Endodermal cell (in vitro differentiated cells): ENCODE measurements around the gene ZNF831. TPM values are rescaled to one million over a fixed set of nuclear protein-coding genes. Genes with fewer than 3 reads are reported as not detected.

ENCODE experiments used
- DNase-seq: peaks from one replicate; pipeline ENCODE4 v3.0.0-alpha.2; 2017
- H3K27ac ChIP-seq: 2 replicates; pipeline ENCODE4 v1.5.1; 2013; ENCODE audit warnings: mild to moderate bottlenecking, low read depth, low read length, moderate library complexity
- H3K27me3 ChIP-seq: 2 replicates; pipeline ENCODE4 v1.6.1; 2013; ENCODE audit warnings: mild to moderate bottlenecking, low read length, moderate library complexity; ENCODE audit not compliant: insufficient read depth, control insufficient read depth, poor library complexity, severe bottlenecking
- H3K36me3 ChIP-seq: 2 replicates; pipeline ENCODE4 v1.7.0; 2013; ENCODE audit warnings: mild to moderate bottlenecking, low read length, moderate library complexity; ENCODE audit not compliant: control insufficient read depth, insufficient read depth
- H3K4me1 ChIP-seq: one replicate; pipeline ENCODE4 v1.7.0; 2013; ENCODE audit warnings: low read length; ENCODE audit not compliant: control insufficient read depth, insufficient read depth
- H3K4me3 ChIP-seq: 2 replicates; pipeline ENCODE4 v1.5.1; 2013; ENCODE audit warnings: mild to moderate bottlenecking, low read length, moderate library complexity
- H3K9ac ChIP-seq: 2 replicates; pipeline ENCODE4 v1.6.1; 2013; ENCODE audit warnings: mild to moderate bottlenecking, low read length, moderate library complexity; ENCODE audit not compliant: poor library complexity, severe bottlenecking; ENCODE audit errors: extremely low read depth
- H3K9me3 ChIP-seq: 2 replicates; pipeline ENCODE4 v1.6.1; 2013; ENCODE audit warnings: mild to moderate bottlenecking, low read length, moderate library complexity; ENCODE audit not compliant: control insufficient read depth
- H3K27ac Mint-ChIP-seq: 2 replicates; pipeline ENCODE4 v1.8.0; 2020; ENCODE audit warnings: mixed read lengths
- H3K27me3 Mint-ChIP-seq: 2 replicates; pipeline ENCODE4 v1.8.0; 2021; ENCODE audit warnings: mild to moderate bottlenecking, mixed read lengths; ENCODE audit not compliant: insufficient read depth
- H3K36me3 Mint-ChIP-seq: 2 replicates; pipeline ENCODE4 v1.8.0; 2020; ENCODE audit warnings: low read depth, mixed read lengths
- H3K4me1 Mint-ChIP-seq: 2 replicates; pipeline ENCODE4 v1.8.0; 2020; ENCODE audit warnings: mixed read lengths
- H3K4me3 Mint-ChIP-seq: 2 replicates; pipeline ENCODE4 v1.8.0; 2020; ENCODE audit warnings: mild to moderate bottlenecking, moderate library complexity, mixed read lengths
- H3K9me3 Mint-ChIP-seq: 2 replicates; pipeline ENCODE4 v1.8.0; 2020; ENCODE audit warnings: mild to moderate bottlenecking, mixed read lengths
- CTCF ChIP-seq: fragments of 200-600 bp; sonication (generic); conservative IDR thresholded peaks from 2 replicates; pipeline ENCODE4 v1.5.0; 2021; ENCODE audit warnings: antibody characterized with exemption, mild to moderate bottlenecking
- WGBS, 2 experiments: methylation state at CpG; one replicate each; pipeline versions ENCODE4 v1.1.5 to v1.1.7; 2013; ENCODE audit warnings: missing lambda C conversion rate in 2 of 2, mixed read lengths in 1 of 2; ENCODE audit not compliant: insufficient coverage in 1 of 2, insufficient read length in 1 of 2; 5-methylcytosine and 5-hydroxymethylcytosine counted together
- total RNA-seq, 2 donors: library from RNA; stranded (reverse); fragmentation: NEBNext Ultra II Directional in 1 of 2; extraction: Animal tissue kit (Norgen Biotek cat#: 25700) in 1 of 2; gene quantifications; 2 replicates in 1 of 2; 3 replicates in 1 of 2; pipeline ENCODE4 v1.2.1, GENCODE V29; 2021

The ZNF831 gene
- total RNA-seq, 2 donors from 2014 or later: not detected

GRCh38 chr20:59159493-59160376, 3.9 kb upstream of the ZNF831 start:
- Histone ChIP-seq H3K9ac (no peak overlapping the region), H3K27ac (no peak overlapping the region), H3K27me3 (no peaks in the 10 kb centered on the region), H3K9me3 (no peaks in the 10 kb centered on the region), H3K36me3 (no peaks in the 10 kb centered on the region), H3K4me3 (no peak overlapping the region), H3K4me1 (no peaks in the 10 kb centered on the region)
- H3K36me3 Mint-ChIP-seq: no peaks in the 10 kb centered on the region
- DNase-seq: peak; percentile 42
- TF ChIP-seq CTCF: no peak
- peaks cover 6% of the 10 kb centered on the region for H3K4me1 Mint-ChIP-seq
- no peak overlapping the region for H3K4me3 Mint-ChIP-seq
- H3K27ac Mint-ChIP-seq: no peak overlapping the region
- H3K9me3 Mint-ChIP-seq: no peaks in the 10 kb centered on the region
- 93 to 96% methylated on average over 15 to 18 of the region's 18 CpGs for WGBS, 2 experiments
- peaks cover 2% of the 10 kb centered on the region for H3K27me3 Mint-ChIP-seq

GRCh38 chr20:59160389-59161115, 3.1 kb upstream of the ZNF831 start:
- H3K36me3 Mint-ChIP-seq: no peaks in the 10 kb centered on the region
- H3K9me3 ChIP-seq: no peaks in the 10 kb centered on the region
- H3K27ac Mint-ChIP-seq: no peak overlapping the region
- H3K27ac ChIP-seq: no peak overlapping the region
- peaks cover 6% of the 10 kb centered on the region for H3K4me1 Mint-ChIP-seq
- peak; percentile 24 for DNase-seq
- no peak for TF ChIP-seq CTCF
- no peak overlapping the region for H3K4me3 ChIP-seq
- 85 to 97% methylated on average over 4 to 9 of the region's 9 CpGs for WGBS, 2 experiments
- H3K9me3 Mint-ChIP-seq: no peaks in the 10 kb centered on the region
- no peak overlapping the region for H3K9ac ChIP-seq
- H3K4me1 ChIP-seq: no peaks in the 10 kb centered on the region
- H3K27me3 ChIP-seq: no peaks in the 10 kb centered on the region
- H3K4me3 Mint-ChIP-seq: no peak overlapping the region
- H3K36me3 ChIP-seq: no peaks in the 10 kb centered on the region
- H3K27me3 Mint-ChIP-seq: no peaks in the 10 kb centered on the region

- DNase-seq: no peak
- H3K9me3 ChIP-seq: no peaks in the 10 kb centered on the region
- Mint-ChIP-seq H3K27me3 (no peaks in the 10 kb centered on the region), H3K4me1 (peaks cover 6% of the 10 kb centered on the region), H3K9me3 (no peaks in the 10 kb centered on the region), H3K36me3 (no peaks in the 10 kb centered on the region), H3K4me3 (no peak overlapping the region), H3K27ac (no peak overlapping the region)
- H3K4me3 ChIP-seq: no peak overlapping the region
- no peaks in the 10 kb centered on the region for H3K27me3 ChIP-seq
- WGBS, 2 experiments: 75 to 92% methylated on average over 2 of the region's 2 CpGs
- H3K9ac ChIP-seq: no peak overlapping the region
- H3K4me1 ChIP-seq: no peaks in the 10 kb centered on the region
- no peak overlapping the region for H3K27ac ChIP-seq
- H3K36me3 ChIP-seq: no peaks in the 10 kb centered on the region
- TF ChIP-seq CTCF: no peak
Measured at GRCh38 chr20:59161721-59162120, 1.9 kb upstream of the ZNF831 start.
